HG03575 (cell line): ENCODE data around the gene PKN2.
"Not testable (repeated sequence)": the region's sequence is repeated elsewhere in the genome, so short reads cannot be mapped to it uniquely, and the experiment has no call there.

Source experiments
- ATAC-seq: cut with Tn5 transposase; IDR thresholded peaks from one replicate; pipeline ENCODE4 v1.9.1; 2021; ENCODE audit not compliant: unreplicated experiment, insufficient number of reproducible peaks, low FRiP score; ENCODE audit errors: extremely low read depth

Gene PKN2

GRCh38 chr1:88847643-88848042, 163.6 kb downstream of the PKN2 start:
- no peak for ATAC-seq

- ATAC-seq, result no peak
Observed at GRCh38 chr1:88851303-88852063, 167.4 kb downstream of the PKN2 start.

GRCh38 chr1:88867743-88868521, 183.9 kb downstream of the PKN2 start:
- no peak for ATAC-seq

DNA sequence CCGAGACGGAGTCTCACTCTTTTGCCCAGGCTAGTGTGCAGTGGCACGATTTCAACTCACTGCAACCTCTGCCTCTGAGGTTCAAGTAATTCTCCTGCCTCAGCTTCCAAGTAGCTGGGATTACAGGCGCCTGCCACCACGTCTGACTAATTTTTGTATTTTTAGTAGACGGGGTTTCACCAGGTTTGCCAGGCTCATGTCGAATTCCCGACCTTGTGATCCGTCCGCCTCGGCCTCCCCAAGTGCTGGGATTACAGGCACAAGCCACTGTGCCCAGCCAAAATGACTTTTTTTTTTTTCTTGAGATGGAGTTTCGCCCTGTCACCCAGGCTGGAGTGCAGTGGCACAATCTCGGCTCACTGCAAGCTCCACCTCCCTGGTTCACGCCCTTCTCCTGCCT, 185.6 kb downstream of the PKN2 start:
- not testable (repeated sequence) for ATAC-seq

DNA sequence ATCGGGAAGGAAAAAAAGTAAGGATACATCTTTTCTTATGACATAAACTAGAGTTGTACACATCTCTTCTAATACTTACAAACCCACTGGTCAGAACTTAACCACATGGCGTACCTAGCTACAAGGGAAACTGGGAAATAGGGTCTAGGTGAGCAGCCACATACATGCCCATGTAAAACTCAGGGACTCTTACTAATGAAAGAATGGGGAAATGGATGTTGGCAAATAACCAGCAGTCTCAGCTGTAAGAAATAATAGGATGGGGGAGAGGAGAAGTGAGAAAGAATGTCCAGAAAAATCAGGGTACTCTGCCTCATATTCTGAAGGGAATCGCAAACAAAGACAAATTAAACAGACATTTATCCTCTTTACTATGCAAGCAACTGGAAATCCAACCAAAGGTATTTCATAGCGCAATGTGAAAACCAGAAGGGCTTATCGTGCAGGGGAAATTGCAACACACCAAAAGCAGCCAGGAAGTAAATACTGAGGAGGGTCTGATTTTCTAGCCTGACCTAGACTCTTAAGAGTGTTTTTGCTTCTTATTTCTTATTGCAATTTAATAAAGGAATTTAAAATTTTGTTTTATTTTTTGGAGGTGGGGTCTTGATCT, 189.8 kb downstream of the PKN2 start:
- ATAC-seq, result no peak

- ATAC-seq, result no peak
Observed at GRCh38 chr1:88875595-88875994, 191.5 kb downstream of the PKN2 start.

DNA sequence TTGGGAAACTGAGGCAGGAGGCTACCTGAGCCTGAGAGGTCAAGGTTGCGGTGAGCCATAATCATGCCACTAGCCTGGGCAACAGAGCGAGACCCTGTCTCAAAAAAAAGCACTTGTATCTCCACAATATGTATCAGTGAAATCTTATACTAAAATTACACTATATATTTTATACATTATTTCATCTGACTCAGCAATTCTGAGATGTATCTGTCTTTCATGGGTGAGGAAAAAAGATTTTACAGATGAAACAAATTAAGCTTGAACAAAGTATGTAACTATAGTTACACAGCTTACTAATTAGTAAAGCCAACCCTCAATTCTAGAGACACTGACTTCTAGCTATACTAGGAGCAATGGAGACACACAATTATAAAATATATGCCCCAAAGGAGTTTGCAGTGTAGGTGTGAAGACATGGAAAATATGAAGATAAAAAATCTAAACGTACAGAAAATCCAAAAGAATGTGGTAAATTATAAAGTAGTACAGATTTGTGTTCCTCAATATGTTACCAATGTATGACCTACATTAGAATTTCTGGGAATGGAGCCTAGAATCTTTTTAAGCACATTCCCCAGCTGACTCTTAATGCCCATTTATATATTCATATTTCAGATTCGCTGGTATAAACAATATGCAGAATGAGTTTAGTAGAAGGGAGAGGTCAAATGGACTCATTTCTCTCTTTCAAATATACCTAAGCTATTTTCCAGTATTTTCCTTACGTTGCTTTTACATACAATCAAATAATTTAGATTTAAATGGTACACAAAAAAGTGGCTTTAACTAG, 192.7 kb downstream of the PKN2 start:
- ATAC-seq, result no peak

DNA sequence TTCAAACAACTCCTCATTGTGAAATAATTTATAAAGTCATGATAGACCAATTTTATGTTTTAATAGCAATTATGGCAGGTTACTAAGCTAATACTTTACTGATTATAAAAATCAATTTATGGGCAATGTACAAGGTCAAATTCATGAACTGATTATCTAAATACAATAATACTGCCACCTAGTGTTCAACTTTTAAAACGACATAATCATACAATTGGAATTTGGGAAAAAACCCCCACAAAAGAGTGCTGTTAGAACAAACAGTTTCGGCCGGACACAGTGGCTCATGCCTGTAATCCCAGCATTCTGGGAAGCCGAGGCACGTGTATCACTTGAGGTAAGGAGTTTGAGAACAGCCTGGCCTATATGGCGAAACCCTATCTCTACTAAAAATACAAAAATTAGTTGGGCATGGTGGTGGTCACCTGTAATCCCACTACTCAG, 193.3 kb downstream of the PKN2 start:
- no peak for ATAC-seq

DNA sequence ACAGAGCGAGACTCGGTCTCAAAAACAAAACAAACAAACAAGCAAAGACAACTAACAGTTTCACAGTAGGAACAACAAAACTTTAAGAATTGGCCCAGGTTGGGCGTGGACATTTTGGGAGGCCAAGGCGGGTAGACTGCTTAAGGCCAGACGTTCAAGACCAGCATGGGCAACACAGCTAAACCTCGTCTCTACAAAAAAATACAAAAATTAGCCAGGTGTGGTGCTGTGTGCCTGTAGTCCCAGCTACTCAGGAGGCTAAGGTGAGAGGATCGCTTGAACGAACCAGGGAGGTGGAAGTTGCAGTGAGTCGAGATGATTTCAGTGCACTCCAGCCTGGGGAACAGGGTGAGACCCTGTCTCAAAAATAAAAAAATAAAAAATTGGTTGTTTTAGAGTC, 193.8 kb downstream of the PKN2 start:
- ATAC-seq, result no peak

GRCh38 chr1:88878731-88879130, 194.7 kb downstream of the PKN2 start:
- no peak for ATAC-seq

GRCh38 chr1:88880717-88881116, 196.6 kb downstream of the PKN2 start:
- ATAC-seq, result not testable (repeated sequence)

- no peak for ATAC-seq
Observed at GRCh38 chr1:88883156-88883555, 199.1 kb downstream of the PKN2 start.
